Loucy (cell line): ENCODE data around the gene CYP46A1.

Experiments
- H2AFZ ChIP-seq: fragments of 200-600 bp; sonication (generic); 2 replicates; pipeline ENCODE4 v1.6.0; 2016; ENCODE audit warnings: antibody characterized with exemption, mild to moderate bottlenecking, low read length, moderate library complexity
- H3F3A ChIP-seq: fragments of 200-600 bp; 2 replicates; pipeline ENCODE4 v1.6.0; 2016; ENCODE audit warnings: antibody characterized with exemption, low read depth, mild to moderate bottlenecking
- H3K27me3 ChIP-seq: fragments of 200-600 bp; sonication (generic); 2 replicates; pipeline ENCODE4 v1.6.1; 2014; ENCODE audit warnings: low read length, mild to moderate bottlenecking; ENCODE audit not compliant: insufficient read depth, poor library complexity, severe bottlenecking
- H3K36me3 ChIP-seq: fragments of 200-600 bp; sonication (generic); 2 replicates; pipeline ENCODE4 v1.6.1; 2016; ENCODE audit warnings: low read length; ENCODE audit not compliant: insufficient read depth
- H3K4me1 ChIP-seq: fragments of 200-600 bp; sonication (generic); 2 replicates; pipeline ENCODE4 v1.5.1; 2014; ENCODE audit warnings: low read length, mild to moderate bottlenecking; ENCODE audit not compliant: insufficient read depth, poor library complexity, severe bottlenecking
- H3K4me2 ChIP-seq: fragments of 200-600 bp; sonication (generic); 2 replicates; pipeline ENCODE4 v1.6.0; 2014; ENCODE audit warnings: antibody characterized with exemption, low read length, low read depth, mild to moderate bottlenecking; ENCODE audit not compliant: poor library complexity, severe bottlenecking
- H3K4me3 ChIP-seq: fragments of 200-600 bp; sonication (generic); 2 replicates; pipeline ENCODE4 v1.5.1; 2014; ENCODE audit warnings: low read length, mild to moderate bottlenecking, mixed read lengths; ENCODE audit not compliant: poor library complexity, severe bottlenecking
- H3K79me2 ChIP-seq: fragments of 200-600 bp; sonication (generic); 2 replicates; pipeline ENCODE4 v1.6.1; 2014; ENCODE audit warnings: low read length; ENCODE audit not compliant: insufficient read depth
- H3K9ac ChIP-seq: fragments of 200-600 bp; sonication (generic); 2 replicates; pipeline ENCODE4 v1.6.0; 2014; ENCODE audit warnings: mild to moderate bottlenecking, low read depth, low read length, moderate library complexity; ENCODE audit not compliant: poor library complexity, severe bottlenecking
- H3K9me2 ChIP-seq: fragments of 200-600 bp; sonication (generic); replicated peaks from 2 replicates; pipeline ENCODE4 v1.6.1; 2016; ENCODE audit warnings: low read depth, low read length, mixed read lengths
- H3K9me3 ChIP-seq: fragments of 200-600 bp; sonication (generic); 2 replicates; pipeline ENCODE4 v1.6.1; 2014; ENCODE audit warnings: mild to moderate bottlenecking, antibody characterized with exemption, low read length, low read depth; ENCODE audit not compliant: insufficient read depth
- H4K20me1 ChIP-seq: fragments of 200-600 bp; sonication (generic); 2 replicates; pipeline ENCODE4 v1.6.0; 2014; ENCODE audit warnings: antibody characterized with exemption, low read length, mild to moderate bottlenecking; ENCODE audit not compliant: insufficient read depth, poor library complexity, severe bottlenecking
- CTCF ChIP-seq: fragments of 200-600 bp; sonication (generic); conservative IDR thresholded peaks from 2 replicates; pipeline ENCODE4 v1.5.1; 2014; ENCODE audit warnings: mild to moderate bottlenecking, antibody characterized with exemption, low read length
- EZH2phosphoT487 ChIP-seq: fragments of 200-600 bp; IDR thresholded peaks from 2 replicates; pipeline ENCODE4 v1.6.1; 2018; ENCODE audit warnings: antibody characterized with exemption, mild to moderate bottlenecking, moderate library complexity, borderline replicate concordance

Gene CYP46A1

GRCh38 chr14:99716091-99716849 is 32.2 kb downstream of the CYP46A1 start:
- Histone ChIP-seq H3K4me3 (no peak overlapping the region), H3K9me2 (no peaks in the 10 kb centered on the region), H3K36me3 (no peaks in the 10 kb centered on the region), H4K20me1 (no peaks in the 10 kb centered on the region), H3F3A (no peaks in the 10 kb centered on the region), H3K4me1 (no peaks in the 10 kb centered on the region), H3K9ac (no peak overlapping the region), H3K4me2 (no peak overlapping the region), H3K79me2 (no peaks in the 10 kb centered on the region), H3K27me3 (no peaks in the 10 kb centered on the region), H2AFZ (no peak overlapping the region), H3K9me3 (no peaks in the 10 kb centered on the region)
- TF ChIP-seq EZH2phosphoT487: no peak
- TF ChIP-seq CTCF: no peak

- no peaks in the 10 kb centered on the region for H3K9me3 ChIP-seq
- H3K9me2 ChIP-seq: no peaks in the 10 kb centered on the region
- H3K27me3 ChIP-seq: no peaks in the 10 kb centered on the region
- no peak overlapping the region for H2AFZ ChIP-seq
- no peak overlapping the region for H3K9ac ChIP-seq
- no peak for TF ChIP-seq EZH2phosphoT487
- TF ChIP-seq CTCF: no peak
- H3K4me3 ChIP-seq: no peak overlapping the region
- no peaks in the 10 kb centered on the region for H3F3A ChIP-seq
- no peaks in the 10 kb centered on the region for H3K36me3 ChIP-seq
- no peaks in the 10 kb centered on the region for H4K20me1 ChIP-seq
- no peaks in the 10 kb centered on the region for H3K4me1 ChIP-seq
- H3K79me2 ChIP-seq: no peaks in the 10 kb centered on the region
- H3K4me2 ChIP-seq: no peak overlapping the region
These were observed 33.0 kb downstream of the CYP46A1 start for GRCh38 chr14:99716850-99717681.

GRCh38 chr14:99717682-99718013 is 33.5 kb downstream of the CYP46A1 start:
- H3K4me3 ChIP-seq: no peak overlapping the region
- H3K36me3 ChIP-seq: no peaks in the 10 kb centered on the region
- H3K9me2 ChIP-seq: no peaks in the 10 kb centered on the region
- no peaks in the 10 kb centered on the region for H3K9me3 ChIP-seq
- no peak overlapping the region for H3K4me2 ChIP-seq
- no peaks in the 10 kb centered on the region for H3K79me2 ChIP-seq
- no peaks in the 10 kb centered on the region for H3F3A ChIP-seq
- no peaks in the 10 kb centered on the region for H3K4me1 ChIP-seq
- no peak overlapping the region for H2AFZ ChIP-seq
- no peak for TF ChIP-seq CTCF
- TF ChIP-seq EZH2phosphoT487: no peak
- H3K9ac ChIP-seq: no peak overlapping the region
- no peaks in the 10 kb centered on the region for H3K27me3 ChIP-seq
- H4K20me1 ChIP-seq: no peaks in the 10 kb centered on the region
